ENCODE results near the gene HSD17B14. TPM values are rescaled to one million over a fixed set of nuclear protein-coding genes. Genes with fewer than 3 reads are reported as not detected.

HSD17B14 gene
- total and polyA plus RNA-seq, 9 of the 15 experiments (the other 6 are each of a cell fraction or from before 2014, with no cell fraction given), result 0.16 TPM; not detected in 8

- TF ChIP-seq ARID3A (IDR thresholded peaks at IDR 0.05; ENCODE audit: borderline replicate concordance, low read depth, low read length), result no peak
- TF ChIP-seq THRB (CRISPR knock-in tag; conservative IDR thresholded peaks at IDR 0.05), result no peak
- TF ChIP-seq SP2 (IDR thresholded peaks at IDR 0.05; ENCODE audit: extremely low read depth, low read depth, low read length, poor library complexity, severe bottlenecking), result no peak
- no peak for TF ChIP-seq ZNF449 (CRISPR knock-in tag; IDR thresholded peaks at IDR 0.05)
- TF ChIP-seq LARP7 (IDR thresholded peaks at IDR 0.05), result no peak
- no peak for TF ChIP-seq ZBTB2 (IDR thresholded peaks at IDR 0.05)
- TF ChIP-seq FOXJ2 (tag; IDR thresholded peaks at IDR 0.05), result no peak
- no peak for TF ChIP-seq TSC22D4 (tag; IDR thresholded peaks at IDR 0.05)
- no peak for TF ChIP-seq ESRRB (CRISPR knock-in tag; IDR thresholded peaks at IDR 0.05; ENCODE audit: borderline replicate concordance)
- no peak for TF ChIP-seq ZNF445 (CRISPR knock-in tag; IDR thresholded peaks at IDR 0.05; ENCODE audit: low read depth)
- TF ChIP-seq KLF16 (IDR thresholded peaks at IDR 0.05), result no peak
- no peak for TF ChIP-seq HOMEZ (CRISPR knock-in tag; IDR thresholded peaks at IDR 0.05)
- no peak for TF ChIP-seq HNRNPL (IDR thresholded peaks at IDR 0.05; ENCODE audit: low read depth, low read length)
- TF ChIP-seq HDGF (IDR thresholded peaks at IDR 0.05), result no peak
- TF ChIP-seq ZNF639 (CRISPR knock-in tag; conservative IDR thresholded peaks at IDR 0.05 in 1 of 2, IDR thresholded peaks at IDR 0.05 in 1 of 2), result no peak
- no peak for TF ChIP-seq NRF1 (conservative IDR thresholded peaks at IDR 0.05 in 1 of 2, IDR thresholded peaks at IDR 0.05 in 1 of 2)
- TF ChIP-seq GATAD2B (IDR thresholded peaks at IDR 0.05; ENCODE audit: borderline replicate concordance), result no peak; the same call in 1 of the 2 replicates
- no peak for TF ChIP-seq KDM1A (IDR thresholded peaks at IDR 0.05)
- TF ChIP-seq SMARCB1 (IDR thresholded peaks at IDR 0.05; ENCODE audit: insufficient read length, low read depth), result no peak
- no peak for TF ChIP-seq NUFIP1 (IDR thresholded peaks at IDR 0.05; ENCODE audit: partially characterized antibody)
These were observed 580 bp downstream of the HSD17B14 start (continued) for GRCh38 chr19:48835734-48836088.

All from K562 (cell line).